Pancreas (tissue), 10 donors: ENCODE measurements around the gene SLC25A5. TPM values are rescaled to one million over a fixed set of nuclear protein-coding genes. Genes with fewer than 3 reads are reported as not detected.
A peak's percentile ranks its signal among the peaks of the same experiment; 100 is the strongest.

Source experiments
- ATAC-seq, 4 donors: fragments of 200-7000 bp; cut with Tn5 transposase; one replicate each; pipeline versions ENCODE4 v1.8.0 to v1.9.1; 2020; ENCODE audit warnings: mild to moderate bottlenecking in 4 of 4, moderate library complexity in 4 of 4
- DNase-seq, 6 donors: peaks; one replicate each; pipeline ENCODE4 v3.0.0-alpha.2; 2020
- FAIRE-seq: peaks from 2 replicates; lab custom pipeline; 2012; peaks lifted over from hg19 to GRCh38; lab: Jason Lieb, UNC
- H3K27ac ChIP-seq, 4 donors: fragments of 200-600 bp; sonication (generic); 1 replicate in 3 of 4; 2 replicates in 1 of 4; pipeline versions ENCODE4 v1.5.0 to v1.8.0; 2020
- H3K27me3 ChIP-seq, 4 donors: fragments of 200-600 bp; one replicate each; pipeline ENCODE4 v1.8.0; 2021
- H3K36me3 ChIP-seq, 3 donors: fragments of 200-600 bp; sonication (generic) in 1 of 3; one replicate each; pipeline versions ENCODE4 v1.5.0 to v1.8.0; 2020 to 2021
- H3K4me1 ChIP-seq, 3 donors: fragments of 200-600 bp; one replicate each; pipeline ENCODE4 v1.8.0; 2021
- H3K4me3 ChIP-seq, 4 donors: fragments of 200-600 bp; sonication (generic) in 2 of 4; one replicate each; pipeline versions ENCODE4 v1.5.0 to v1.8.0; 2020 to 2021
- H3K9me3 ChIP-seq, 4 donors: fragments of 200-600 bp; one replicate each; pipeline ENCODE4 v1.8.0; 2021
- WGBS, 2 donors: extraction: QIAGEN DNeasy Blood & Tissue Kit; methylation state at CpG; one replicate each; pipeline ENCODE4 v1.1.7; 2013; 5-methylcytosine and 5-hydroxymethylcytosine counted together
- intact Hi-C, 3 donors: fragments of 100-400 bp; cut with DNase I; formaldehyde crosslinking; loops; one replicate each; pipeline versions ENCODE4 v1.11.1 to v1.14.2; 2022
- polyA plus RNA-seq, 2 donors: library from polyadenylated mRNA; stranded (reverse); fragments of 200-250 nt; gene quantifications; one replicate each; pipeline ENCODE4 v1.2.3, GENCODE V29; 2013
- total RNA-seq, 6 donors: library from RNA; stranded (reverse); fragmentation: NEBNext Ultra II Directional in 4 of 6; extraction: Animal tissue kit (Norgen Biotek cat#: 25700) in 4 of 6; gene quantifications; one replicate each; pipeline versions ENCODE4 v1.2.1 to v1.2.4, GENCODE V29; 2021 to 2023
- TF ChIP-seq, protein P1 (sequence below), 4 donors: fragments of 200-600 bp; sonication (generic) in 3 of 4; IDR thresholded peaks; one replicate each; pipeline versions ENCODE4 v1.5.0 to v1.8.0; 2021; ENCODE audit warnings: antibody characterized with exemption in 4 of 4
- donor health status: healthy with polysubstance abuse.
- donor health status: DM: no; HTN: no; CAD: no; lungs with moderate emphysema.
- donor health status: DM: no; HTN: no; CAD: no.
- donor health status: control.
- donor health status: control.
- donor health status: Bipolar disorder and iron deficiency.
- donor health status: DM: yes; HTN: yes; CAD: no.
- donor health status: DM: no; HTN: no; CAD: no.
- donor health status: DM: no; HTN: no; CAD: no.
- donor health status: DM: yes; HTN: yes; CAD: no.

The SLC25A5 gene
- total and polyA plus RNA-seq, 8 donors = 112 to 462 (median 273) TPM

DNA sequence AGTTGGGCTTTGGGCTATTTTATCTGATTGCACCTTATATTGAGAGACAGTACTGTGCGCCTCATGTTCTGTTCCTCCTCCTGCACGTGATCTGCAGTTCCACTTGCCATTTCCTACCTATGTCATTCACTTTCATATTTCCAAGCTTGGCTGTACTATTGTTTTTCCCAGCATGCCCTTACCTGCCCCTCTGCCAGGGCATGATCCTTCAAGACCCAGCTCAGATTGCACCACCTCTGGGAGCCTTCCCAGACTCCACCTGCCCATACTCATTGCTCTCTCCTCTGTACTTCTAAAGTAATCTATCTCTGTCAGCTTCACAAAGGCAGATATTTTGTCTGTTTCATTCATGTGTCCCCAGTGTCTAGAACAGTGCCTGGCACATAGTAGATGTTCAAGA lies 11.6 kb downstream of the SLC25A5 start:
- TF ChIP-seq, protein P1, sequence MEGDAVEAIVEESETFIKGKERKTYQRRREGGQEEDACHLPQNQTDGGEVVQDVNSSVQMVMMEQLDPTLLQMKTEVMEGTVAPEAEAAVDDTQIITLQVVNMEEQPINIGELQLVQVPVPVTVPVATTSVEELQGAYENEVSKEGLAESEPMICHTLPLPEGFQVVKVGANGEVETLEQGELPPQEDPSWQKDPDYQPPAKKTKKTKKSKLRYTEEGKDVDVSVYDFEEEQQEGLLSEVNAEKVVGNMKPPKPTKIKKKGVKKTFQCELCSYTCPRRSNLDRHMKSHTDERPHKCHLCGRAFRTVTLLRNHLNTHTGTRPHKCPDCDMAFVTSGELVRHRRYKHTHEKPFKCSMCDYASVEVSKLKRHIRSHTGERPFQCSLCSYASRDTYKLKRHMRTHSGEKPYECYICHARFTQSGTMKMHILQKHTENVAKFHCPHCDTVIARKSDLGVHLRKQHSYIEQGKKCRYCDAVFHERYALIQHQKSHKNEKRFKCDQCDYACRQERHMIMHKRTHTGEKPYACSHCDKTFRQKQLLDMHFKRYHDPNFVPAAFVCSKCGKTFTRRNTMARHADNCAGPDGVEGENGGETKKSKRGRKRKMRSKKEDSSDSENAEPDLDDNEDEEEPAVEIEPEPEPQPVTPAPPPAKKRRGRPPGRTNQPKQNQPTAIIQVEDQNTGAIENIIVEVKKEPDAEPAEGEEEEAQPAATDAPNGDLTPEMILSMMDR (IDR thresholded peaks at IDR 0.05) = no peak
- Histone ChIP-seq H3K36me3 (no peaks in the 10 kb centered on the region), H3K4me1 (peaks cover 4 to 19% (median 16%) of the 10 kb centered on the region in 3 donors), H3K27me3 (no peaks in the 10 kb centered on the region), H3K27ac (no peak overlapping the region), H3K4me3 (no peak overlapping the region), H3K9me3 (no peaks in the 10 kb centered on the region)
- intact Hi-C loops = no loop called here
- FAIRE-seq = no peak
- ATAC-seq = no peak
- WGBS, 2 donors = 70 to 77% methylated on average over 2 of the region's 2 CpGs
- DNase-seq = no peak

DNA sequence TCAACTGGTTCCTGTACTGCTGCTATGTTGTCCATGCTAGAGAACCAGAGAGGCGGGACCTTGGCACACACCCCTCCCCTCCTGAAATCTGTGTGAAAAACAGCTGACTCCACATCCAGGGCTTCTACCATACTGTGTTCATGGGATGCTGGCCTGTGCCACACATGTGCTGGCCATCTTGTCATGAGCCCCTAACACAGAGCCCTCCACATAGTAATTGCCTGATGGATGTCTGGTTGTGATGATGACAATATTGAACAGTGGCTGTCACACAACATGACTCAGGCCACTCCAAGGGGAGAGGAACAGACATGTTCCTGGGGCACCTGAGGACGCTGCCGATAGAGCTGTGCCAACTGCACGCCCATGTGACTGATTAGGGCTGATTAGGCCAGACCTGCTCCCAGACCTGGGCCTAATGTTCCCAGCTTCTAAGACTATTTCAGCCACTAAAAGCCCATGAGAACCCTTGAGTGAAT lies 13.1 kb downstream of the SLC25A5 start:
- Histone ChIP-seq H3K4me3 (no peak overlapping the region), H3K27me3 (no peaks in the 10 kb centered on the region), H3K9me3 (no peaks in the 10 kb centered on the region), H3K36me3 (no peaks in the 10 kb centered on the region), H3K27ac (peak overlapping the region in 3 of 4 donors; percentile 14 to 69 (median 57)), H3K4me1 (peaks cover 4 to 19% (median 16%) of the 10 kb centered on the region in 3 donors)
- FAIRE-seq (no peak), DNase-seq (peak in 5 of 6 donors; percentile 60 to 81 (median 76)), ATAC-seq (peak; percentile 79 to 85 (median 82))
- TF ChIP-seq, protein P1 (IDR thresholded peaks at IDR 0.05) = no peak
- 27 to 28% methylated on average over 4 of the region's 4 CpGs for WGBS, 2 donors
- intact Hi-C loops = no loop called here

DNA sequence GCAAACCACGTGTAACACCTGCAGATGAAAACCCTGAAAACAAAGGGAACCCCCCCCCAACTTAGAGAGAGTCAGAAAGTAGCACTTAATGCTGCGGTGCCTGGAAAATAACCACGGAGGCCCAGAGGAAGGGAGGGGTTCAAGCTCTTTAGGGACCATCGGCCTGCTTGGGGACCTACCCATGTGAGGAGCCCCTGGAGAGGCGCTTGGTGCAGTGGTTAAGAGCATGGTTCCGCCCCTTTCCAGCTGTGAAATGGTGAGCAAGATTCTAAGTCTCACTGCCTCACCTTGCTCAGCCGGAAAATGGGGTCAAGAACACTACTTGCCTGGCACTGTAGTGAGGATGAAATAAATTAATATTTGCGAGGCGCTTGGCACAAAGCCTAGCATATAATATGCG lies 13.8 kb downstream of the SLC25A5 start:
- Histone ChIP-seq H3K9me3 (no peaks in the 10 kb centered on the region), H3K27ac (peak overlapping the region; percentile 14 to 69 (median 58)), H3K4me1 (peaks cover 4 to 19% (median 16%) of the 10 kb centered on the region in 3 donors), H3K4me3 (peak overlapping the region in 1 of 4 donors; percentile 29), H3K27me3 (no peaks in the 10 kb centered on the region), H3K36me3 (no peaks in the 10 kb centered on the region)
- WGBS, 2 donors = 41 to 53% methylated on average over 10 of the region's 10 CpGs
- no peak for FAIRE-seq
- DNase-seq = no peak
- intact Hi-C loops = no loop called here
- TF ChIP-seq, protein P1 (IDR thresholded peaks at IDR 0.05) = no peak
- ATAC-seq = no peak

DNA sequence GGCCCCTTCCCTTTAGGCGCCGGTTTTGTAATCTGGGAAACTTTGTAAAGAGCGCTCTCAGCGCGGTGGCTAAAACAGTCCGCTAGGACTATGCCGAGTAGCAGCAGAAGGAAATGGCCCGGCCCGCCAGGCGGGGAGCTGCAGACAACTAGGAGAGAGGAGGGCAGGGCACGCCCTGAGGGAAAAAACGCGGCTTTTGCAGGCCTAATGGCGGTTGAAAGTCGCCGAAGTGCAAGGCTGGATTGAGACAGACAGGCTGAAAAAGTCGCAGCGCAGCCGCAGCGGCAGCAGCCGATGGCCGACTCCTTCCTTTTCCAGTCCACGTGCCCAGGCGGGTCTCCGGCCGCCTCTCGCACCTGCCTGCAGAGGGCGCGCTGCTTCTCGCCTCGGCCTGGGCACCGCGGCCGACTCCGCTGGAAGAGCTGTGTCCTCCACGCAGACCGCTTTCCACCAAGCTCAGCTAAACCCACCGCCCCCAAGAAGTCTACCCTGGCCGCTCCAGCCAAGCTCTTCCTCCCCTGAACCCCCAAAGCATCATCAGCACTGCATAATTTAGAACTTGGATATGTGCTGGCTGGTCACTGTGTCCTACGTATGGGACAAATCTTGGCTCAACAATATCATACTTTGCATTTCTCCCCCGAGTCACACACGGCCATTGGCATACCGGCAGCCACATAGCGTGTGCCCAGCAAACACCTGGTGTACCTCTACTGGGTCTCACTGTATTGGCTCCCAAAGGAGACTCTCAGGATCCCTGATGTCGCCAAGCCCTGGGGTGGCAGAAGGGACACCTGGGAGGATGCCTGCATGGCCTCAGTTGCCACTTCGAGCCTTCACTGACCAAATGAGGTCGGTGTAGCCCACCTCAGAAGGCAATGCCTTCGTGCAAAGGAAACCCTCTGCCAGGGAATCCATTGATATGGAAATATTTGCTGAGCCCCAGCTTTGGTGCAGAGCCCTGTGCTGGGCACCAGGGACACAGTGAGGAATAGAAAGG lies 14.5 kb downstream of the SLC25A5 start:
- intact Hi-C loops = no loop called here
- WGBS, 2 donors = 10 to 39% methylated on average over 48 of the region's 48 CpGs

More for the DNA sequence above, 14.5 kb downstream of the SLC25A5 start:
- ATAC-seq (peak; percentile 69 to 86 (median 82)), DNase-seq (peak; percentile 53 to 87 (median 75)), FAIRE-seq (no peak)
- Histone ChIP-seq H3K27me3 (no peaks in the 10 kb centered on the region), H3K4me1 (peaks cover 4 to 14% (median 9%) of the 10 kb centered on the region in 3 donors), H3K4me3 (peak overlapping the region in 2 of 4 donors; percentile 1 to 29), H3K9me3 (no peaks in the 10 kb centered on the region), H3K27ac (peak overlapping the region; percentile 14 to 69 (median 58)), H3K36me3 (no peaks in the 10 kb centered on the region)
- TF ChIP-seq, protein P1 (IDR thresholded peaks at IDR 0.05) = peak; percentile 39 to 72 (median 51)
